Neural progenitor cell (in vitro differentiated cells): ENCODE data around the gene LSP1.

ENCODE experiments used
- EZH2 ChIP-seq: fragments of 200-600 bp; sonication (generic); IDR thresholded peaks from 2 replicates; pipeline ENCODE4 v1.6.1; 2017; ENCODE audit warnings: antibody characterized with exemption, mild to moderate bottlenecking, moderate library complexity
- EZH2phosphoT487 ChIP-seq: fragments of 200-600 bp; sonication (generic); IDR thresholded peaks from 2 replicates; pipeline ENCODE4 v1.6.1; 2017; ENCODE audit warnings: antibody characterized with exemption
- TF ChIP-seq, protein P1 (sequence below): fragments of 200-600 bp; sonication (generic); IDR thresholded peaks from 2 replicates; pipeline ENCODE4 v1.5.1; 2017; ENCODE audit warnings: antibody characterized with exemption, mild to moderate bottlenecking

DNA sequence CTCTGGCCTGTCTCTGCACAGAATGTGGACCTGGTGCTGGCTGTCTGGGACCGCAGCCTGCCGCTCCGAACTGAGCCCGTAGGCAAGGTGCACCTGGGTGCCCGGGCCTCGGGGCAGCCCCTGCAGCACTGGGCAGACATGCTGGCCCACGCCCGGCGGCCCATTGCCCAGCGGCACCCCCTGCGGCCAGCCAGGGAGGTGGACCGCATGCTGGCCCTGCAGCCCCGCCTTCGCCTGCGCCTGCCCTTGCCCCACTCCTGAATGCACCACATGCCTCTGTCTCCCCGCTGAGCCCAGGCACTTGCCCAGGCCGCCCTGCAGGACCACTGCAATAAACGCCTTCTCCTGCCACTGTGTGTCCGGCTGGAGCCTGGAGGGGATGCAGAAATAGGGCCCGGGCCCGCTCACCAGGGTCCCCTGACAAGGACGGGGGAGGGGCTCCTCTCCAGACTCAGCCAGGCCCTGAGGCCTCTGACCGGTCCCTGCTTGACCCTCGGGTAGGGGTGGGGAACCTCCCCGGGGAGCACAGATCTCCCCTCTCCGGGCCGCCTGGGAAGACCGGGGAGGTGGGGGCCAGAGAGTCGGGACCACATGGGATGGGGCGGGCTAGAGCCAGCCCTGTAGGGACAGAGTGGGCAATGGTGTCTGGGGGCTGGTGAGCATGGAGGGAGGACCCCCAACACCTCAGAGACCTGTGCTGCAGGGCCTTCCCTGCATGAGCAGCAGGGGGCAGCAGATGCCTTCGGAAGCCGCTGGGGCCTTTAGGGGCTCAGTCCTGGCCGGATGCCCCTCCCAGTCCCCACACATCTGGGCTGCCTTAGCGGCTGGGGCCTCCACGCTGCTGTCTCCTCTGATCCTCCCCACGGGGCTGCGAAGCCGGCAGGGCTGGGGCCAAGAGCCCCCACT is 15.5 kb upstream of the LSP1 start:
- TF ChIP-seq, protein P1, sequence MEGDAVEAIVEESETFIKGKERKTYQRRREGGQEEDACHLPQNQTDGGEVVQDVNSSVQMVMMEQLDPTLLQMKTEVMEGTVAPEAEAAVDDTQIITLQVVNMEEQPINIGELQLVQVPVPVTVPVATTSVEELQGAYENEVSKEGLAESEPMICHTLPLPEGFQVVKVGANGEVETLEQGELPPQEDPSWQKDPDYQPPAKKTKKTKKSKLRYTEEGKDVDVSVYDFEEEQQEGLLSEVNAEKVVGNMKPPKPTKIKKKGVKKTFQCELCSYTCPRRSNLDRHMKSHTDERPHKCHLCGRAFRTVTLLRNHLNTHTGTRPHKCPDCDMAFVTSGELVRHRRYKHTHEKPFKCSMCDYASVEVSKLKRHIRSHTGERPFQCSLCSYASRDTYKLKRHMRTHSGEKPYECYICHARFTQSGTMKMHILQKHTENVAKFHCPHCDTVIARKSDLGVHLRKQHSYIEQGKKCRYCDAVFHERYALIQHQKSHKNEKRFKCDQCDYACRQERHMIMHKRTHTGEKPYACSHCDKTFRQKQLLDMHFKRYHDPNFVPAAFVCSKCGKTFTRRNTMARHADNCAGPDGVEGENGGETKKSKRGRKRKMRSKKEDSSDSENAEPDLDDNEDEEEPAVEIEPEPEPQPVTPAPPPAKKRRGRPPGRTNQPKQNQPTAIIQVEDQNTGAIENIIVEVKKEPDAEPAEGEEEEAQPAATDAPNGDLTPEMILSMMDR = peak; percentile 85
- TF ChIP-seq EZH2phosphoT487 (no peak), EZH2 (no peak)
